Mucosa of rectum (tissue), 2 donors: ENCODE data around the gene HMGN3.

Experiments
- H3K27ac ChIP-seq, 2 donors: one replicate each; pipeline ENCODE4 v1.7.0; 2013; ENCODE audit warnings: inconsistent platforms in 2 of 2, low read depth in 2 of 2, low read length in 2 of 2
- H3K27me3 ChIP-seq, 2 donors: one replicate each; pipeline ENCODE4 v1.7.0; 2013; ENCODE audit warnings: low read length in 2 of 2; ENCODE audit not compliant: control insufficient read depth in 2 of 2, insufficient read depth in 2 of 2
- H3K36me3 ChIP-seq, 2 donors: one replicate each; pipeline ENCODE4 v1.7.0; 2013; ENCODE audit warnings: low read length in 2 of 2; ENCODE audit not compliant: control insufficient read depth in 2 of 2, insufficient read depth in 2 of 2
- H3K4me1 ChIP-seq, 2 donors: one replicate each; pipeline ENCODE4 v1.7.0; 2013; ENCODE audit warnings: low read length in 2 of 2, mild to moderate bottlenecking in 1 of 2; ENCODE audit not compliant: control insufficient read depth in 2 of 2, insufficient read depth in 2 of 2
- H3K4me3 ChIP-seq, 2 donors: one replicate each; pipeline ENCODE4 v1.7.0; 2013; ENCODE audit warnings: low read length in 2 of 2
- H3K9ac ChIP-seq, 2 donors: one replicate each; pipeline ENCODE4 v1.7.0; 2013; ENCODE audit warnings: low read length in 2 of 2, low read depth in 1 of 2, mild to moderate bottlenecking in 1 of 2
- H3K9me3 ChIP-seq, 2 donors: one replicate each; pipeline ENCODE4 v1.7.0; 2013; ENCODE audit warnings: low read length in 2 of 2; ENCODE audit not compliant: control insufficient read depth in 2 of 2
- donor health status: healthy.
- donor health status: Normal muscosa, but diverticular disease.

The HMGN3 gene

DNA sequence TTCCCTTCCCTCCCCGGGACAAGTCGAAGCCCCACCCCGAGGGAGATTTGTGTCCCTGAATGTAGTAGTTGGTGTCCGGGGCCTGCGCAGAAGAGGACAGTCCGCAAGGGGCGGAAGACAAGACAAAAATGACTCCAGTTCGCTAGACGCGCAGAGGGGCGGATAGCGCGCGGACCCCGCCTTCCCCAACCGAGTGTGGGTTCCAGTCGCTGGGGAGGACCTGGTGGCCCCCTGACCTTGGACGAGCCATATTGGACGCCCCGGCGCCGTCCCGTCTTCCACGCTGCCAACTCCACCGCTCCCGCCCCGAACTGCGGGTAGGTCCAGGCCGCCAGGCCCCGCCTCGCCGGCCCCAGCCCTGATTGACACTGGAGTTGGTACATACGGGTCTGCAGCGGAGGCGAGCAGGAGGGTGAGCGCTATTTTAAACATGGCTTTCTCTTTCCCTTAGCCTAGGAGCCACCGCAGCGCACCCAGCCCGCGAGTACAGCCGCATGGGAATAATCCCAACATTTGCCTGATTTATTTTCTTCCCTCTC lies 802 bp downstream of the HMGN3 start:
- peak overlapping the region; percentile 88 to 90 for H3K27ac ChIP-seq
- H3K4me1 ChIP-seq, result no peaks in the 10 kb centered on the region
- no peaks in the 10 kb centered on the region for H3K9me3 ChIP-seq
- no peaks in the 10 kb centered on the region for H3K36me3 ChIP-seq
- H3K4me3 ChIP-seq, result peak overlapping the region; percentile 76 to 93
- H3K27me3 ChIP-seq, result no peaks in the 10 kb centered on the region
- H3K9ac ChIP-seq, result peak overlapping the region; percentile 84 to 89

DNA sequence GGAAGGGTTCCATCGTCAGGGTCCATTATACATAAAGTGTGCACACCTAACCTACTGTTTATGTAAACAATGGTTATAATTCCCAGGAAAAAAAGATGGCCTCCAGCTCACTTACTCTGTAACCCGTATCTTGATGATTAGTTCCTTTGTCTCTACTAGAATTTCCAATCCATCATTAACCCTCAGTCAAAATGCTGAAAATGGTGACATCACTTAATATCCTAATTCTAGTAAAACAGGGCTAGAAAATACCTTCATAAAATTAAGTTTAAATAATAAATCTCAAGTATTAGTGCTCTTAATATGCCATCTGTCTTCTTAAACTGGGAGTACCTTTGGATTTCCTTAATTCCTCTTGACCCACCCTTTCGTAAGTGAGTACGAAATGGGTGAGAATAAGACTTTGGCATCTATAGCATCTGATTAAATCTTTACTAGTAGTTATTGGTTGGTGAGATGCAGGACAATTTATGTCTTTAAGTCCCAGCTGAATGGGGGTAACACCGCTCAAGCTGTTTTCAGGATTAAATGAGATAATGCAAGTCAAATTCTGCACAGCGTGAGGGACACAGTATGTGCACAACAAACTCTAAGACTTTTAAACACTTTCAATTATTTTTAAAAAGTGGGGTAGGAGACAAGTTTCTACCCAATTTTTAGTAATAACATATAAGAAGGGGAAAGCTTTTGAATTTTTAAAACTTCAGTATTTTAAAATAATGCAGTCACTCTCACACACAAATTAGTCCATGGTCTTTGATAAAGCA lies 1.6 kb downstream of the HMGN3 start:
- no peaks in the 10 kb centered on the region for H3K4me1 ChIP-seq
- no peaks in the 10 kb centered on the region for H3K9me3 ChIP-seq
- peak overlapping the region; percentile 88 to 90 for H3K27ac ChIP-seq
- H3K9ac ChIP-seq, result peak overlapping the region; percentile 84 to 89
- peak overlapping the region; percentile 76 to 93 for H3K4me3 ChIP-seq
- H3K27me3 ChIP-seq, result no peaks in the 10 kb centered on the region
- H3K36me3 ChIP-seq, result no peaks in the 10 kb centered on the region

DNA sequence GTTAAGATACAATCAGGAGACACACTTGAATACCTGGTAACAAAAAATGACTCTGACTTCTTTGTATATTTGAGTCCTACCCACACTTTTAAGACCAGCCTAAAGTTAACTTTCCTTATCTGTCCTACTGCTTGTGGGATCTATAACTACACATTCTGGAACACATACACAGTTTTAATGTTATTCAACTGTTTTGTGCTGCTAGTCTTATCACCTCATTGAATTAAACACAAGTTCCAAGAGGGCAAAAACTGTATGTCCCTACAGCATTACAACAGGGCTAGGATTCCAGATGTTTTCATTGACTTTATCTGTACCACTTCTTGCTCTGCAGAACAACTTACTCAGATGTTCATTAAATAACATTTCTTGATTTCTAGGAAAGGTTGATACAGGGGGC lies 2.8 kb downstream of the HMGN3 start:
- Histone ChIP-seq H3K9me3 (no peaks in the 10 kb centered on the region), H3K4me1 (no peaks in the 10 kb centered on the region), H3K36me3 (no peaks in the 10 kb centered on the region), H3K27me3 (no peaks in the 10 kb centered on the region), H3K9ac (no peak overlapping the region), H3K27ac (no peak overlapping the region), H3K4me3 (no peak overlapping the region)

DNA sequence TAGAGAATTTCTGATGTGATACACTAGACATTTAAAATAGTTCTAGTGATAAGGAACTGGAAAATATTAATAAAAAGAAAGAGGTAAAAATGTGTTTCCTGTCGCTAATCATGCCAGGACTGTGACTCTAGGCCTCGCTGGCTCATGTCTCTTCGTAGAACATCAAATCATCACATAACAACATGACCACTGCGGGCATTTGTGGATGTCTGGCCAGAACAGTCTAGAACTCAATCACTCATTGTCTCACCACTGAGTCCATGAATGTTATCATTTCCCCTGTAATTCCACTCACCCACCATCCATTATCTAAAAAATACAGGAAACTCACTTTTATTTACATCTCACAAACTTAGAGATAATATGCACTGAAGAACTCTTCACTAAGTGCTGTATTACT lies 3.4 kb downstream of the HMGN3 start:
- Histone ChIP-seq H3K9me3 (no peaks in the 10 kb centered on the region), H3K27ac (no peak overlapping the region), H3K4me3 (no peak overlapping the region), H3K36me3 (no peaks in the 10 kb centered on the region), H3K4me1 (no peaks in the 10 kb centered on the region), H3K9ac (no peak overlapping the region), H3K27me3 (no peaks in the 10 kb centered on the region)

DNA sequence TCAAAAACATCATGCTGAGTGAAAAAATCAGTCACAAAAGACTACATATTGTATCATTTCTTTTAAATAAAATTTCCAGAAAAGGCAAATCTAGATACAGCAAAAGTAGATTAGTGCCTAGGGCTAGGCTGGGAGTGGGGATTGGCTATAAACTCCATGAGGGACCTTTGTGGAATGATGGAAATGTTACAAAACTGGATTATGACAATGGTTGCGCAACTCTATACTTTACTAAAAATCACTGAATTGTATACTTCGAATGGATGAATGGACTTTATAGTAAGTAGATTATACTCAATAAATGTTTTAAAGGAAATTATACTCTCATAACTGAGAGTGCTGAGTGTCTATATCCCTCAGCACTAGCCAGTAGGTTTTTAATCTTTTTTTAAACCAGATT lies 4.3 kb downstream of the HMGN3 start:
- Histone ChIP-seq H3K4me1 (no peaks in the 10 kb centered on the region), H3K9ac (no peak overlapping the region), H3K27ac (no peak overlapping the region), H3K9me3 (no peaks in the 10 kb centered on the region), H3K4me3 (no peak overlapping the region), H3K36me3 (no peaks in the 10 kb centered on the region), H3K27me3 (no peaks in the 10 kb centered on the region)

DNA sequence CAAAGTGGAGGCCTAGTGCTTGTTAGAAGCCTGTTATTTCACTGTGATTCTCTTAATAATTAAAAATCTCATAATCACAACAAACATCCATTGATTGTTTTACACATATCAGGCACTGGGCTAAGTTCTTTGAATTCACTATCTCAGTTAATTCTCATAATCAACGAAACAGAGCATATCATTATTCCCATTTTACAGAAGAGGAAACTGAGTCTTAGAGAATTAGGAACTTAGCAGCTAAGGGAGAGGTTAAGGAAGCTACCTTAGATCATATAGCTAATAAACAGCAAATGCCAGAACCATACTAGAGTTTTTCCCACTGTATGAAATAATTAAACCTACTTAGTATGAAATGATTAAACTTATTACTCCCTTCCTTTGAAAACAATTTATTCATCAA lies 7.0 kb downstream of the HMGN3 start:
- Histone ChIP-seq H3K27ac (no peak overlapping the region), H3K9ac (no peak overlapping the region), H3K9me3 (no peaks in the 10 kb centered on the region), H3K4me1 (no peaks in the 10 kb centered on the region), H3K4me3 (no peak overlapping the region), H3K36me3 (no peaks in the 10 kb centered on the region), H3K27me3 (no peaks in the 10 kb centered on the region)

DNA sequence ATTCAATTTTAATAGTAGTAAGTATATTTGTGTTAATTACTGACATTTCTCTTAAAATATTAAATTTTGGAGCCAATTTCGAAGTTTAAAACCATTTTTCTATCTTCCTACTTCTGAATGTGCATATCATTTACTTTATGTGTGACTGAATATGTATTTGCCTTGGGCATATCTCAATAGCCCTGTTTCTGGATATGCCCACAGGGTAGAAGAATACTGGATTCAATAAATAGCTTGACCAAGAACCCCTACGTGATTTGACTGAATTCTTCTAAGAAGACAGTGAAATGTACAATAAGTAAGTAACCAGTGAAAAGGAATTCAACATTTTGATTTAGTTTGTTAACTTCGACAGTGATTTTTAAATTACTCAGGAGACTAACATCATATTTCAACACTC lies 7.8 kb downstream of the HMGN3 start:
- no peak overlapping the region for H3K9ac ChIP-seq
- H3K4me1 ChIP-seq, result no peaks in the 10 kb centered on the region
- no peaks in the 10 kb centered on the region for H3K27me3 ChIP-seq
- H3K36me3 ChIP-seq, result no peaks in the 10 kb centered on the region
- no peak overlapping the region for H3K4me3 ChIP-seq
- H3K27ac ChIP-seq, result no peak overlapping the region
- no peaks in the 10 kb centered on the region for H3K9me3 ChIP-seq

DNA sequence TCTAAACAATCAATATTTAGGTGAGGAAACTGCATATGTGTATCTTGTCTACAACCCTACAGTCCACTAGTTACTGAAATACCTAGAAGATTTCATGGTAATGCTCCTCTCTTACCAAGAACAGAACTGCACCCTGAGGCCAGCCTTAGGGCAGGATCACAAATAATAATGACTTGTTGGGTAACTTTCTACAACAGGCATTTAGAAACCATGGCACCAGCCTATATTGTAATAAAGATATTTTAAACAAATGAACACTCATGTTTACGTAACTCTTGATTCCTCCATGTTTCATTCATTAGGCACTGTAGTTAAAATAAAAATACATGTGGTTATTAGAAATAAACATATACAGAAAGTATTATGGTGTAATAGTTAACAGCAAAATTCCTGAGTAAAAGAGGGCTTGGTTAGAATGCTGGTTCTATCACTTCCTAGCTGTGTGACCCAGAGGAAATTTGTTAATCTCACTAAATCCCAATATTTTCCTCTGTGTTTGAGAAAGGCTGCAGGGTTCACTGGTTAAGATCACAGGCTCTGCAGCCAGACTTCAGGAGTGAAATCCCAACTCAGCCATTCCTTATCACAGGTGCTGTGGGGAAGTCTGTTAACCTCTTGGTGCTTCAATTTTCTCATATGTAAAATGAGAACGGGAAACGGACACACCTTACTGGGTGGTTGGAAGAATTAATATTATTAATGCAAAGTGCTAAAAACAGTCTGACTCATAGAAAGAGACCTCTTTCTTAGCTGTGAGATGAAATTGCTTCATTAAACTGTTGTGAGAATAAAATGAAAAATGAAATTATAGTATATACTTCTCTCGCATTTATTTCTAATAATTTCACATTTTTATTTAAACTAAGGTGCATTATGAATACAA lies 8.5 kb downstream of the HMGN3 start:
- H3K27ac ChIP-seq, result no peak overlapping the region
- H3K36me3 ChIP-seq, result no peaks in the 10 kb centered on the region
- no peaks in the 10 kb centered on the region for H3K9me3 ChIP-seq
- H3K9ac ChIP-seq, result no peak overlapping the region
- H3K4me1 ChIP-seq, result no peaks in the 10 kb centered on the region
- no peaks in the 10 kb centered on the region for H3K27me3 ChIP-seq
- no peak overlapping the region for H3K4me3 ChIP-seq

DNA sequence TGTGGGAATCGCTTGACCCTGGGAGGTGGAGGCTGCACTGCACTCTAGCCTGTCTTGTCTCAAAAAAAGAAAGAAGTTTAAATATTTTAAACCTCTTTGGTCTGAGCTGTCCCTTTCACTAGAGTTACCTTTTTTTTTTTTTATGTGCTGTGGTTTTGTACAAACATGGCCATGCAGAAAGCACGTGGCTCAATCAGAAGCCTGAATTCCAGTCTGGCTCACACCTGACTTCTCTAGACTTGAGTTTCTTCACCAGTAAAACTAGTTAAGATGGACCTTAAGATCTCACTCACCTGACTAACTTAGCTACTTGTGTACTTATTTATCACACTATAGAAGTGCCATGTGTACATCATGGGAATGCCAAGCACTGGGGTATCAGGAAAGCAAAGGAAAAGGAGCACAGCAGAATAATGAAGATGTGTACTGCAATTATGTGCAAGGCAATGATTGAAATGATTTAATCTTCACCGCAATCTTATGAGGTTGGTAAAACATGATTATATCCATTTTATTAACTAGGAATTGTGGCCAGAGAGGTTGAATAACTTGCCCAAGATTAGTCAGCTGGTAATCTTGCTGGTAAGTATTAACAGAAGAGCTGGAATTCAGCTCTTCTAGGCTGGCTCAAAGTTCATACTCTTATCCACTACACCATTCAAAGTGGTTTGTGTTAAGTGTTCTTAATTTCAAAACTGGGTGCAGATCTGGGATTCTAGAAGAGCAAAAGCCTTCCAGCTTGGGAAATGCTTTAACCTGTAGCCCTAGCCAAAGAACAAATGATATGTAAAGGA lies 10.7 kb downstream of the HMGN3 start:
- Histone ChIP-seq H3K9ac (no peak overlapping the region), H3K27ac (no peak overlapping the region), H3K4me3 (no peak overlapping the region), H3K9me3 (no peaks in the 10 kb centered on the region), H3K36me3 (no peaks in the 10 kb centered on the region), H3K27me3 (no peaks in the 10 kb centered on the region), H3K4me1 (no peaks in the 10 kb centered on the region)
